Activated naive CD4-positive, alpha-beta T cell treated with Interleukin-2 at 50 U/mL for 16 hours (primary cell): Measurements from ENCODE around the gene ASZ1.

ENCODE experiments used
- DNase-seq: peaks from one replicate; pipeline ENCODE4 v3.0.0-alpha.2; 2020

The ASZ1 gene

DNA sequence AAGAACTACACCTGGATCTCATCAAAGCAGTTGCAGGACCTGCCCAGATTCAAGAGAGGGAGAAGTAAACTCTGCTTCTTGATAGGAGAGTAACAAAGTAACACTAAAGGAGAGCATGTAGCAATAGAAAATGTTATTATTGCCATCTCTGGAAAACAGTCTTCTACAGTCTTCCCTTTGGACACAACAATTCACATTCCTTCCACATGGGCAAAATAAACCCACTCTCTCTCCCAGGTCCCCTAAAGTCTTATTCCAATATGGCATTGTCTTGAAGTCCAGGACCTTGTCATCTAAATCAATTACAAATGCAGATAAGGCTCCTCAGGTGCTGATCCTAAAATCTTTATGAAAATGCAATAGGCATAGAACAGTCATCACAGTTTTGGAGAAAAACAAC, 94.1 kb downstream of the ASZ1 start:
- DNase-seq: no peak

- DNase-seq: no peak
Measured at GRCh38 chr7:117332031-117332430, 95.3 kb downstream of the ASZ1 start.

GRCh38 chr7:117325836-117326235, 101.5 kb downstream of the ASZ1 start:
- DNase-seq: no peak

GRCh38 chr7:117324960-117325359, 102.3 kb downstream of the ASZ1 start:
- DNase-seq: no peak

DNA sequence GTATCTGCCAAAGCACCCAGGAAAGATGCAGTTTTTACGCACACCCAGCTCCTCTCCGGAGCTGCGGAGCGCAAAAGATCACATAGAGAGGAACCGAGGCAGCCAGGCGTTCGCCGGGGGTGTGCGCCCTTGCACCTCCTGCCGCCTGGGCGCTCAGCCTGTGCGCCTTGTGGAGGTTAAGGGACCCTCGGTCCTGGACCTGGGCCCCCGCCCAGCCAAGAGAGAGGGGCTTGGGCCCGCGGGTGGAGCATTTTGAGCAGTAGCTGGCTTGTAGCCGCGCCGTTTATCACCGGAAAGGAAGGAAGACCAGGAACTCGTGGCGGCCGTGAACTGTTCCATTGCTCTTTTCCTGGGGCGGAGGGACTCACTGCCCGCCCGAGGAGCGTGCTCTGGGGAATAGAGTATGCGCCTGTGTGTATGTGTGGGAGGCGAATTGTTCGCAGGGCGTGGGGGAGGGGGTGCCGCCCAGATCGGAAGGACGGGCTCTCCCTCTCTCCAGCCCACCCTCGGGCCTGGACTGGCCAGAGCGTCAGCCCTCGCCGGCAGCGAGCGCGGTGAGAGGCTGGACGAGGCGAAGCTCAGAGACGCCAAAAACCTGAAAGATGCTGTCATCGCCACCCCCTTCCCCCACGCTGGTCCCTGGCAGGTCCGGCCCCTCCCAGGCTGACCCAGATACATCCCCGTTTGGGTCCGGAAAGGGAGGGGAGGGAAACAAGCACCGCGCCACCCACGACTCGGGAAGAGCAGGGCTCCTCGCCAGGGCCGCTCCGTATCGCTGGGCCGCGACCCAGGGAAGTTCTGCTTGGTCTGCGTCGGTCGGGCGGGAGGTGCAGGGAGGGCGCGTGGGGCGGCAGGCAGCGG, 103.2 kb downstream of the ASZ1 start:
- DNase-seq: no peak

- no peak for DNase-seq
Measured at GRCh38 chr7:117323305-117323850, 103.9 kb downstream of the ASZ1 start.

- DNase-seq: no peak
Measured at GRCh38 chr7:117322741-117323304, 104.5 kb downstream of the ASZ1 start, which contains the start of gene WNT2. TSS of gene WNT2 (minus strand) at chr7:117323058. CDS start at chr7:117322989, 69 bp downstream.

GRCh38 chr7:117320523-117320922, 106.8 kb downstream of the ASZ1 start:
- DNase-seq: no peak

GRCh38 chr7:117319181-117319580, 108.1 kb downstream of the ASZ1 start:
- no peak for DNase-seq

- DNase-seq: no peak
Measured at GRCh38 chr7:117313582-117313981, 113.7 kb downstream of the ASZ1 start.
